HepG2 (cell line): ENCODE measurements around the gene USP19. TPM values are rescaled to one million over a fixed set of nuclear protein-coding genes. Genes with fewer than 3 reads are reported as not detected.

ENCODE experiments used
- ETS1 ChIP-seq: sonication (generic); formaldehyde crosslinking; IDR thresholded peaks from 2 replicates; pipeline ENCODE4 v1.4.0; 2020; ENCODE audit warnings: missing genetic modification reagents
- GATAD2A ChIP-seq: IDR thresholded peaks from 2 replicates; pipeline ENCODE4 v1.6.1; 2016
- HNRNPL ChIP-seq: fragments of 200-400 bp; formaldehyde crosslinking; IDR thresholded peaks from 2 replicates; pipeline ENCODE4 v1.6.1; 2017; ENCODE audit warnings: mild to moderate bottlenecking, low read depth, low read length
- NCOA1 ChIP-seq: sonication (generic); formaldehyde crosslinking; IDR thresholded peaks from 2 replicates; pipeline ENCODE4 v1.9.0; 2021; ENCODE audit warnings: missing genetic modification reagents
- NFE2L1 ChIP-seq: sonication (generic); formaldehyde crosslinking; IDR thresholded peaks from 2 replicates; pipeline ENCODE4 v1.4.0; 2020; ENCODE audit warnings: missing genetic modification reagents, mild to moderate bottlenecking, borderline replicate concordance
- PHF21A ChIP-seq: sonication (generic); formaldehyde crosslinking; IDR thresholded peaks from 2 replicates; pipeline ENCODE4 v1.5.0; 2020; ENCODE audit warnings: mild to moderate bottlenecking, missing genetic modification reagents
- PTBP1 ChIP-seq: fragments of 200-400 bp; formaldehyde crosslinking; IDR thresholded peaks from 2 replicates; pipeline ENCODE4 v1.6.1; 2018; ENCODE audit warnings: low read length, low read depth; ENCODE audit not compliant: poor library complexity, severe bottlenecking
- SAFB2 ChIP-seq: sonication (generic); formaldehyde crosslinking; IDR thresholded peaks from 2 replicates; pipeline ENCODE4 v1.5.1; 2020; ENCODE audit warnings: missing genetic modification reagents, low read depth, mild to moderate bottlenecking, borderline replicate concordance
- SAP130 ChIP-seq: IDR thresholded peaks from 2 replicates; pipeline ENCODE4 v1.6.1; 2016; ENCODE audit warnings: low read depth
- ZNF274 ChIP-seq: sonication (generic); formaldehyde crosslinking; IDR thresholded peaks from 2 replicates; pipeline ENCODE4 v1.5.1; 2020; ENCODE audit warnings: mild to moderate bottlenecking, missing genetic modification reagents
- ZNF292 ChIP-seq: sonication (generic); formaldehyde crosslinking; IDR thresholded peaks from 2 replicates; pipeline ENCODE4 v1.8.1; 2022; ENCODE audit warnings: mild to moderate bottlenecking, low read depth, missing genetic modification reagents, borderline replicate concordance
- ZNF33A ChIP-seq: sonication (generic); formaldehyde crosslinking; IDR thresholded peaks from 2 replicates; pipeline ENCODE4 v1.5.1; 2020; ENCODE audit warnings: missing genetic modification reagents, mild to moderate bottlenecking, moderate library complexity, borderline replicate concordance
- ZNF460 ChIP-seq: sonication (generic); formaldehyde crosslinking; IDR thresholded peaks from 2 replicates; pipeline ENCODE4 v1.5.1; 2020; ENCODE audit warnings: missing genetic modification reagents, mild to moderate bottlenecking, borderline replicate concordance
- ZNF569 ChIP-seq: sonication (generic); formaldehyde crosslinking; IDR thresholded peaks from 2 replicates; pipeline ENCODE4 v1.5.0; 2020; ENCODE audit warnings: mild to moderate bottlenecking, missing genetic modification reagents, moderate library complexity, borderline replicate concordance
- ZNF577 ChIP-seq: sonication (generic); formaldehyde crosslinking; IDR thresholded peaks from 2 replicates; pipeline ENCODE4 v1.4.0; 2020; ENCODE audit warnings: mild to moderate bottlenecking, low read depth, missing genetic modification reagents, borderline replicate concordance
- ZNF672 ChIP-seq: sonication (generic); formaldehyde crosslinking; IDR thresholded peaks from 2 replicates; pipeline ENCODE4 v1.8.1; 2022; ENCODE audit warnings: missing genetic modification reagents
- ZNF816 ChIP-seq: sonication (generic); formaldehyde crosslinking; IDR thresholded peaks from 2 replicates; pipeline ENCODE4 v1.8.0; 2022; ENCODE audit warnings: missing genetic modification reagents, mild to moderate bottlenecking, borderline replicate concordance
- polyA plus RNA-seq, 8 experiments: library from polyadenylated mRNA; depleted of rRNA in 3 of 8; stranded (reverse) in 7 of 8; unstranded in 1 of 8; fragments of >200 nt; fragmentation: Illumina TruSeq in 4 of 8; extraction: Trizol in 4 of 8; gene quantifications; 2 replicates each; pipeline versions ENCODE4 v1.2.1 to v1.2.3, GENCODE V29; 2011 to 2016; ENCODE audit warnings: low read depth in 4 of 8, missing spikeins in 1 of 8, mixed read lengths in 1 of 8; ENCODE audit not compliant: insufficient read depth in 1 of 8
- total RNA-seq, 5 experiments: library from RNA; depleted of rRNA; stranded (reverse); fragments of >200 nt; fragmentation: Illumina TruSeq; extraction: Trizol; gene quantifications; 2 replicates each; pipeline ENCODE4 v1.2.3, GENCODE V29; 2016; ENCODE audit warnings: low read depth in 1 of 5
- TF ChIP-seq, protein P1 (sequence below): sonication (generic); formaldehyde crosslinking; IDR thresholded peaks from 2 replicates; pipeline ENCODE4 v1.9.0; 2021; ENCODE audit warnings: missing genetic modification reagents, borderline replicate concordance
- TF ChIP-seq, protein P2 (sequence below): sonication (generic); formaldehyde crosslinking; IDR thresholded peaks from 2 replicates; pipeline ENCODE4 v1.4.0; 2020; ENCODE audit warnings: mild to moderate bottlenecking, missing genetic modification reagents
- TF ChIP-seq, protein P3 (sequence below): sonication (generic); formaldehyde crosslinking; IDR thresholded peaks from 2 replicates; pipeline ENCODE4 v1.4.0; 2020; ENCODE audit warnings: missing genetic modification reagents
- TF ChIP-seq, protein P4 (sequence below): IDR thresholded peaks from 2 replicates; pipeline ENCODE4 v1.6.1; 2016; ENCODE audit warnings: missing genetic modification reagents, missing compliant biosample characterization

The USP19 gene
- total and polyA plus RNA-seq, 2 of the 13 experiments (the other 11 are each of a cell fraction or from before 2014, with no cell fraction given) = 28.3 to 31.7 TPM

GRCh38 chr3:49132437-49133225, 12.0 kb upstream of the USP19 start, which contains the start of gene LAMB2 (continued):
- TF ChIP-seq ZNF577 (no peak), ZNF274 (CRISPR knock-in tag) (no peak), ETS1 (CRISPR knock-in tag) (no peak), SAP130 (CRISPR knock-in tag) (peak; percentile 90), NCOA1 (CRISPR knock-in tag) (no peak), ZNF33A (CRISPR knock-in tag) (0 out of 2 replicates have a peak, but pooled peaks have one; percentile 35), ZNF672 (no peak), PTBP1 (peak; percentile 44), NFE2L1 (CRISPR knock-in tag) (no peak), HNRNPL (peak; percentile 84; the same call in 1 of the 2 replicates), PHF21A (CRISPR knock-in tag) (peak; percentile 60; the same call in 1 of the 2 replicates), GATAD2A (CRISPR knock-in tag) (peak; percentile 54), SAFB2 (CRISPR knock-in tag) (no peak), ZNF569 (0 out of 2 replicates have a peak, but pooled peaks have one; percentile 65), ZNF292 (no peak), ZNF460 (CRISPR knock-in tag) (no peak), ZNF816 (peak; percentile 73; the same call in 1 of the 2 replicates)
- TF ChIP-seq, protein P1, sequence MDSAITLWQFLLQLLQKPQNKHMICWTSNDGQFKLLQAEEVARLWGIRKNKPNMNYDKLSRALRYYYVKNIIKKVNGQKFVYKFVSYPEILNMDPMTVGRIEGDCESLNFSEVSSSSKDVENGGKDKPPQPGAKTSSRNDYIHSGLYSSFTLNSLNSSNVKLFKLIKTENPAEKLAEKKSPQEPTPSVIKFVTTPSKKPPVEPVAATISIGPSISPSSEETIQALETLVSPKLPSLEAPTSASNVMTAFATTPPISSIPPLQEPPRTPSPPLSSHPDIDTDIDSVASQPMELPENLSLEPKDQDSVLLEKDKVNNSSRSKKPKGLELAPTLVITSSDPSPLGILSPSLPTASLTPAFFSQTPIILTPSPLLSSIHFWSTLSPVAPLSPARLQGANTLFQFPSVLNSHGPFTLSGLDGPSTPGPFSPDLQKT (CRISPR knock-in tag) = no peak
- TF ChIP-seq, protein P2, sequence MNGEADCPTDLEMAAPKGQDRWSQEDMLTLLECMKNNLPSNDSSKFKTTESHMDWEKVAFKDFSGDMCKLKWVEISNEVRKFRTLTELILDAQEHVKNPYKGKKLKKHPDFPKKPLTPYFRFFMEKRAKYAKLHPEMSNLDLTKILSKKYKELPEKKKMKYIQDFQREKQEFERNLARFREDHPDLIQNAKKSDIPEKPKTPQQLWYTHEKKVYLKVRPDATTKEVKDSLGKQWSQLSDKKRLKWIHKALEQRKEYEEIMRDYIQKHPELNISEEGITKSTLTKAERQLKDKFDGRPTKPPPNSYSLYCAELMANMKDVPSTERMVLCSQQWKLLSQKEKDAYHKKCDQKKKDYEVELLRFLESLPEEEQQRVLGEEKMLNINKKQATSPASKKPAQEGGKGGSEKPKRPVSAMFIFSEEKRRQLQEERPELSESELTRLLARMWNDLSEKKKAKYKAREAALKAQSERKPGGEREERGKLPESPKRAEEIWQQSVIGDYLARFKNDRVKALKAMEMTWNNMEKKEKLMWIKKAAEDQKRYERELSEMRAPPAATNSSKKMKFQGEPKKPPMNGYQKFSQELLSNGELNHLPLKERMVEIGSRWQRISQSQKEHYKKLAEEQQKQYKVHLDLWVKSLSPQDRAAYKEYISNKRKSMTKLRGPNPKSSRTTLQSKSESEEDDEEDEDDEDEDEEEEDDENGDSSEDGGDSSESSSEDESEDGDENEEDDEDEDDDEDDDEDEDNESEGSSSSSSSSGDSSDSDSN (CRISPR knock-in tag) = peak; percentile 67
- TF ChIP-seq, protein P3, sequence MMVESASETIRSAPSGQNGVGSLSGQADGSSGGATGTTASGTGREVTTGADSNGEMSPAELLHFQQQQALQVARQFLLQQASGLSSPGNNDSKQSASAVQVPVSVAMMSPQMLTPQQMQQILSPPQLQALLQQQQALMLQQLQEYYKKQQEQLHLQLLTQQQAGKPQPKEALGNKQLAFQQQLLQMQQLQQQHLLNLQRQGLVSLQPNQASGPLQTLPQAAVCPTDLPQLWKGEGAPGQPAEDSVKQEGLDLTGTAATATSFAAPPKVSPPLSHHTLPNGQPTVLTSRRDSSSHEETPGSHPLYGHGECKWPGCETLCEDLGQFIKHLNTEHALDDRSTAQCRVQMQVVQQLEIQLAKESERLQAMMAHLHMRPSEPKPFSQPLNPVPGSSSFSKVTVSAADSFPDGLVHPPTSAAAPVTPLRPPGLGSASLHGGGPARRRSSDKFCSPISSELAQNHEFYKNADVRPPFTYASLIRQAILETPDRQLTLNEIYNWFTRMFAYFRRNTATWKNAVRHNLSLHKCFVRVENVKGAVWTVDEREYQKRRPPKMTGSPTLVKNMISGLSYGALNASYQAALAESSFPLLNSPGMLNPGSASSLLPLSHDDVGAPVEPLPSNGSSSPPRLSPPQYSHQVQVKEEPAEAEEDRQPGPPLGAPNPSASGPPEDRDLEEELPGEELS (CRISPR knock-in tag) = peak; percentile 45; the same call in 1 of the 2 replicates
- TF ChIP-seq, protein P4, sequence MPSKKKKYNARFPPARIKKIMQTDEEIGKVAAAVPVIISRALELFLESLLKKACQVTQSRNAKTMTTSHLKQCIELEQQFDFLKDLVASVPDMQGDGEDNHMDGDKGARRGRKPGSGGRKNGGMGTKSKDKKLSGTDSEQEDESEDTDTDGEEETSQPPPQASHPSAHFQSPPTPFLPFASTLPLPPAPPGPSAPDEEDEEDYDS (CRISPR knock-in tag) = peak; percentile 84
